ENCODE data around the gene LMO4. TPM values are rescaled to one million over a fixed set of nuclear protein-coding genes. Genes with fewer than 3 reads are reported as not detected.

The LMO4 gene
- polyA plus RNA-seq, 3 donors, result 20.3 to 71.8 (median 22.3) TPM

- peak overlapping the region; percentile 75 for H3K9ac ChIP-seq (ENCODE audit: insufficient read depth, low read length, poor library complexity, severe bottlenecking)
- peak overlapping the region; percentile 65 for H2AFZ ChIP-seq (ENCODE audit: insufficient read depth, low read depth, low read length, poor library complexity, severe bottlenecking)
- peaks cover 0 to 3% (median 0%) of the 10 kb centered on the region in 3 donors for H3K27me3 Mint-ChIP-seq (ENCODE audit: low read depth in 3 of 3)
- WGBS (ENCODE audit: insufficient coverage), result 51% methylated on average over 13 of the region's 28 CpGs
- peaks cover 59% of the 10 kb centered on the region for H4K20me1 ChIP-seq (ENCODE audit: insufficient read depth, low read length)
- H3K9me3 Mint-ChIP-seq, result no peaks in the 10 kb centered on the region
- no peaks in the 10 kb centered on the region for H3K9me3 ChIP-seq (replicated peaks in 1 of 2; ENCODE audit: control insufficient read depth in 1 of 2, insufficient read depth in 1 of 2, low read length in 2 of 2)
- H3K4me1 ChIP-seq (ENCODE audit: control insufficient read depth in 1 of 2, insufficient read depth in 2 of 2, low read length in 2 of 2), result peaks cover 40 to 56% of the 10 kb centered on the region in 2 donors
- intact Hi-C loops (cut with micrococcal nuclease), result loop anchor here (10.0 kb wide), 1 partner anchor 420 kb away; the partner anchor contains the start of genes HS2ST1 (in 2 of the 2) and SELENOF (in 2 of the 2)
- H3K27me3 ChIP-seq (ENCODE audit: control insufficient read depth in 2 of 2, insufficient read depth in 2 of 2, low read length in 2 of 2), result no peaks in the 10 kb centered on the region
- peak overlapping the region; percentile 85 to 92 for H3K4me3 Mint-ChIP-seq
- H3K4me3 ChIP-seq (replicated peaks in 1 of 3; ENCODE audit: low read depth in 2 of 3, low read length in 3 of 3), result peak overlapping the region; percentile 47 to 84 (median 68)
- H3K4me1 Mint-ChIP-seq, result peaks cover 66% of the 10 kb centered on the region
- H3K27ac Mint-ChIP-seq, result peak overlapping the region; percentile 85 to 95 (median 91)
- peak overlapping the region; percentile 78 for H3K4me2 ChIP-seq (replicated peaks; ENCODE audit: extremely low read depth, low read length, poor library complexity, severe bottlenecking)
- peak overlapping the region; percentile 61 to 79 for H3K27ac ChIP-seq (ENCODE audit: low read depth in 1 of 2, low read length in 2 of 2)
- peaks cover 98% of the 10 kb centered on the region for H3K79me2 ChIP-seq (ENCODE audit: insufficient read depth, low read length)
- peaks cover 9 to 43% of the 10 kb centered on the region in 2 donors for H3K36me3 ChIP-seq (replicated peaks in 1 of 2; ENCODE audit: control insufficient read depth in 1 of 2, insufficient read depth in 2 of 2, low read length in 2 of 2)
- H3K36me3 Mint-ChIP-seq, result peaks cover 30 to 47% of the 10 kb centered on the region in 2 donors
- no peak for TF ChIP-seq CTCF (IDR thresholded peaks at IDR 0.05)
- no peak for DNase-seq
Observed at GRCh38 chr1:87334351-87335174, 5.9 kb downstream of the LMO4 start.

GRCh38 chr1:87335175-87335884, 6.7 kb downstream of the LMO4 start:
- peaks cover 62% of the 10 kb centered on the region for H4K20me1 ChIP-seq (ENCODE audit: insufficient read depth, low read length)
- Mint-ChIP-seq H3K4me1 (peaks cover 63% of the 10 kb centered on the region), H3K36me3 (peaks cover 38 to 55% of the 10 kb centered on the region in 2 donors), H3K9me3 (no peaks in the 10 kb centered on the region), H3K4me3 (peak overlapping the region; percentile 85 to 92), H3K27ac (peak overlapping the region; percentile 85 to 95 (median 91)), H3K27me3 (ENCODE audit: low read depth in 3 of 3) (peaks cover 0 to 3% (median 0%) of the 10 kb centered on the region in 3 donors)
- H2AFZ ChIP-seq (ENCODE audit: insufficient read depth, low read depth, low read length, poor library complexity, severe bottlenecking), result peak overlapping the region; percentile 65
- no peaks in the 10 kb centered on the region for H3K27me3 ChIP-seq (ENCODE audit: control insufficient read depth in 2 of 2, insufficient read depth in 2 of 2, low read length in 2 of 2)
- peak overlapping the region; percentile 75 for H3K9ac ChIP-seq (ENCODE audit: insufficient read depth, low read length, poor library complexity, severe bottlenecking)
- peaks cover 98% of the 10 kb centered on the region for H3K79me2 ChIP-seq (ENCODE audit: insufficient read depth, low read length)
- intact Hi-C loops (cut with micrococcal nuclease), result loop anchor here (10.0 kb wide), 1 partner anchor 421 kb away; the partner anchor contains the start of genes HS2ST1 (in 2 of the 2) and SELENOF (in 2 of the 2)
- DNase-seq, result peak; percentile 63 to 75 (median 72)
- 0% methylated on average over 44 of the region's 60 CpGs for WGBS (ENCODE audit: insufficient coverage)
- H3K4me2 ChIP-seq (replicated peaks; ENCODE audit: extremely low read depth, low read length, poor library complexity, severe bottlenecking), result peak overlapping the region; percentile 78
- peak overlapping the region; percentile 47 to 84 (median 68) for H3K4me3 ChIP-seq (replicated peaks in 1 of 3; ENCODE audit: low read depth in 2 of 3, low read length in 3 of 3)
- peaks cover 37 to 51% of the 10 kb centered on the region in 2 donors for H3K4me1 ChIP-seq (ENCODE audit: control insufficient read depth in 1 of 2, insufficient read depth in 2 of 2, low read length in 2 of 2)
- peaks cover 17 to 51% of the 10 kb centered on the region in 2 donors for H3K36me3 ChIP-seq (replicated peaks in 1 of 2; ENCODE audit: control insufficient read depth in 1 of 2, insufficient read depth in 2 of 2, low read length in 2 of 2)
- TF ChIP-seq CTCF (IDR thresholded peaks at IDR 0.05), result no peak
- no peaks in the 10 kb centered on the region for H3K9me3 ChIP-seq (replicated peaks in 1 of 2; ENCODE audit: control insufficient read depth in 1 of 2, insufficient read depth in 1 of 2, low read length in 2 of 2)
- peak overlapping the region; percentile 61 to 79 for H3K27ac ChIP-seq (ENCODE audit: low read depth in 1 of 2, low read length in 2 of 2)

Measured in CD14-positive monocyte (primary cell).